ENCODE measurements around the gene SPAG8. TPM values are rescaled to one million over a fixed set of nuclear protein-coding genes. Genes with fewer than 3 reads are reported as not detected.

SPAG8 gene
- polyA plus RNA-seq, 1 donor (not counting 4 experiments of a cell fraction or from before 2014, with no cell fraction given): 0.08 TPM

DNA sequence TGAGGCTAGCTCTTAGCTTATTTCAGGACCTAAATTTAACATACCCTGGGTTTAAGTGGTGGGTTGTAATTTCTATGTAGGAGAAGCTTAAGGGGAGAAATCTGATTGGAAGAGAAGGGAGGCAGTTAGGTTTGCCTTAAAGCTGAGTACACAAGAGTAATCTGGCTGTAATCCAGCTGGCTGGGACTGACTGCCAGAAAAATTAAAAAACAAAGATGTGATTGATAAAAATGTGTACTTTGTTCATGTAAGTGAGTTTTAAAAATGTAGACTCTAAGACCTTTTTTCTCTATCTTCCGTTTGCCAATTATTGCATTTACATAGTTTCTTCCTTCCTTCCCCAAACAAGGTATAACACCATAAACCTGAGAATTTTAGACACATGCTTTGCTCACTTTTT, 40.5 kb downstream of the SPAG8 start:
- peak overlapping the region; percentile 8 for H3K4me2 ChIP-seq (ENCODE audit: control insufficient read depth, extremely low read depth, insufficient read depth, low read depth, low read length)
- TF ChIP-seq, protein P1, sequence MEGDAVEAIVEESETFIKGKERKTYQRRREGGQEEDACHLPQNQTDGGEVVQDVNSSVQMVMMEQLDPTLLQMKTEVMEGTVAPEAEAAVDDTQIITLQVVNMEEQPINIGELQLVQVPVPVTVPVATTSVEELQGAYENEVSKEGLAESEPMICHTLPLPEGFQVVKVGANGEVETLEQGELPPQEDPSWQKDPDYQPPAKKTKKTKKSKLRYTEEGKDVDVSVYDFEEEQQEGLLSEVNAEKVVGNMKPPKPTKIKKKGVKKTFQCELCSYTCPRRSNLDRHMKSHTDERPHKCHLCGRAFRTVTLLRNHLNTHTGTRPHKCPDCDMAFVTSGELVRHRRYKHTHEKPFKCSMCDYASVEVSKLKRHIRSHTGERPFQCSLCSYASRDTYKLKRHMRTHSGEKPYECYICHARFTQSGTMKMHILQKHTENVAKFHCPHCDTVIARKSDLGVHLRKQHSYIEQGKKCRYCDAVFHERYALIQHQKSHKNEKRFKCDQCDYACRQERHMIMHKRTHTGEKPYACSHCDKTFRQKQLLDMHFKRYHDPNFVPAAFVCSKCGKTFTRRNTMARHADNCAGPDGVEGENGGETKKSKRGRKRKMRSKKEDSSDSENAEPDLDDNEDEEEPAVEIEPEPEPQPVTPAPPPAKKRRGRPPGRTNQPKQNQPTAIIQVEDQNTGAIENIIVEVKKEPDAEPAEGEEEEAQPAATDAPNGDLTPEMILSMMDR (optimal IDR thresholded peaks at IDR 0.05 in 1 of 3, IDR thresholded peaks at IDR 0.05 in 1 of 3, conservative IDR thresholded peaks at IDR 0.05 in 1 of 3; ENCODE audit: extremely low read depth in 1 of 3, insufficient read depth in 2 of 3, low read length in 3 of 3): no peak
- TF ChIP-seq EZH2 (IDR thresholded peaks at IDR 0.05; ENCODE audit: low read length): no peak
- no peaks in the 10 kb centered on the region for H4K20me1 ChIP-seq (ENCODE audit: control insufficient read depth, extremely low read depth, insufficient read depth, low read length)
- no peak overlapping the region for H3K4me3 ChIP-seq (ENCODE audit: control insufficient read depth in 2 of 3, extremely low read depth in 1 of 3, insufficient read depth in 2 of 3, low read depth in 1 of 3, low read length in 3 of 3)
- H3K27me3 ChIP-seq (ENCODE audit: control insufficient read depth, extremely low read depth, insufficient read depth, low read length): no peaks in the 10 kb centered on the region
- H2AFZ ChIP-seq (ENCODE audit: control insufficient read depth, low read length): no peak overlapping the region
- H3K9ac ChIP-seq (ENCODE audit: control insufficient read depth, extremely low read depth, insufficient read depth, low read length): no peak overlapping the region
- H3K79me2 ChIP-seq (ENCODE audit: control insufficient read depth, insufficient read depth, low read length): no peaks in the 10 kb centered on the region
- no peak overlapping the region for H3K27ac ChIP-seq (ENCODE audit: control insufficient read depth, insufficient read depth, low read length)
- H3K9me1 ChIP-seq (ENCODE audit: control insufficient read depth, extremely low read depth, insufficient read depth, low read length): no peaks in the 10 kb centered on the region
- no peaks in the 10 kb centered on the region for H3K36me3 ChIP-seq (ENCODE audit: control insufficient read depth in 2 of 2, extremely low read depth in 1 of 2, insufficient read depth in 2 of 2, low read length in 2 of 2)
- no peak for FAIRE-seq
- H3K4me1 ChIP-seq (ENCODE audit: control insufficient read depth, extremely low read depth, insufficient read depth, low read length): peaks cover 11% of the 10 kb centered on the region
- no peaks in the 10 kb centered on the region for H3K9me3 ChIP-seq (ENCODE audit: control insufficient read depth, low read depth, low read length)
- DNase-seq (ENCODE audit: low read depth, low spot score): no peak
- dilution Hi-C loops (cut with MboI; ENCODE audit: extremely low pct_ligation_motif_present, low sequenced_read_pairs): no loop called here

DNA sequence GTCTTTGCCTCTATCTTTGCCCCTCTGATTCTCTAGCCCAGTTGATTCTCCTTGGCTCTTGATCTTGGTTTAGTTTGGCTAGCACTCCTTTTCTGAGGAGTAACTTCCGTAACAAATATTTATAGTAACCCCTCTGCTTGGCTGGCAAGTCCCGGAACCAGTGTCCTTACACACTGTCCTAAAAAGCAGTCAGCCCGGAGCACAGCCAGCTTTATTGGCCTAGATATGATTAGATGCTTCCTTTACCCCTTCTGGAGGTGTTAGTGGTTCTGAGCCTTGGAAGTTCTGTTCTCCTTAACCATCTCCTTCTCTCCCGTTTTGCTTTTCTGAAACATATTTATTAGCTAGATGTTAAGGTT, 41.0 kb downstream of the SPAG8 start:
- Histone ChIP-seq H3K79me2 (ENCODE audit: control insufficient read depth, insufficient read depth, low read length) (no peaks in the 10 kb centered on the region), H3K27ac (ENCODE audit: control insufficient read depth, insufficient read depth, low read length) (no peak overlapping the region), H3K36me3 (ENCODE audit: control insufficient read depth in 2 of 2, extremely low read depth in 1 of 2, insufficient read depth in 2 of 2, low read length in 2 of 2) (no peaks in the 10 kb centered on the region), H3K9me1 (ENCODE audit: control insufficient read depth, extremely low read depth, insufficient read depth, low read length) (no peaks in the 10 kb centered on the region), H3K4me1 (ENCODE audit: control insufficient read depth, extremely low read depth, insufficient read depth, low read length) (peaks cover 11% of the 10 kb centered on the region), H3K27me3 (ENCODE audit: control insufficient read depth, extremely low read depth, insufficient read depth, low read length) (no peaks in the 10 kb centered on the region), H3K9ac (ENCODE audit: control insufficient read depth, extremely low read depth, insufficient read depth, low read length) (no peak overlapping the region), H2AFZ (ENCODE audit: control insufficient read depth, low read length) (no peak overlapping the region), H3K4me3 (ENCODE audit: control insufficient read depth in 2 of 3, extremely low read depth in 1 of 3, insufficient read depth in 2 of 3, low read depth in 1 of 3, low read length in 3 of 3) (no peak overlapping the region), H4K20me1 (ENCODE audit: control insufficient read depth, extremely low read depth, insufficient read depth, low read length) (no peaks in the 10 kb centered on the region), H3K9me3 (ENCODE audit: control insufficient read depth, low read depth, low read length) (no peaks in the 10 kb centered on the region), H3K4me2 (ENCODE audit: control insufficient read depth, extremely low read depth, insufficient read depth, low read depth, low read length) (no peak overlapping the region)
- dilution Hi-C loops (cut with MboI; ENCODE audit: extremely low pct_ligation_motif_present, low sequenced_read_pairs): no loop called here
- no peak for FAIRE-seq
- TF ChIP-seq, protein P1 (optimal IDR thresholded peaks at IDR 0.05 in 1 of 3, IDR thresholded peaks at IDR 0.05 in 1 of 3, conservative IDR thresholded peaks at IDR 0.05 in 1 of 3; ENCODE audit: extremely low read depth in 1 of 3, insufficient read depth in 2 of 3, low read length in 3 of 3): no peak
- TF ChIP-seq EZH2 (IDR thresholded peaks at IDR 0.05; ENCODE audit: low read length): no peak
- DNase-seq (ENCODE audit: low read depth, low spot score): no peak

Measured in keratinocyte (primary cell).